ENCODE measurements around the gene ZNF397. TPM values are rescaled to one million over a fixed set of nuclear protein-coding genes. Genes with fewer than 3 reads are reported as not detected.

ZNF397 gene
- total and polyA plus RNA-seq, 9 of the 15 experiments (the other 6 are each of a cell fraction or from before 2014, with no cell fraction given): 6.4 to 24.2 (median 19.3) TPM

DNA sequence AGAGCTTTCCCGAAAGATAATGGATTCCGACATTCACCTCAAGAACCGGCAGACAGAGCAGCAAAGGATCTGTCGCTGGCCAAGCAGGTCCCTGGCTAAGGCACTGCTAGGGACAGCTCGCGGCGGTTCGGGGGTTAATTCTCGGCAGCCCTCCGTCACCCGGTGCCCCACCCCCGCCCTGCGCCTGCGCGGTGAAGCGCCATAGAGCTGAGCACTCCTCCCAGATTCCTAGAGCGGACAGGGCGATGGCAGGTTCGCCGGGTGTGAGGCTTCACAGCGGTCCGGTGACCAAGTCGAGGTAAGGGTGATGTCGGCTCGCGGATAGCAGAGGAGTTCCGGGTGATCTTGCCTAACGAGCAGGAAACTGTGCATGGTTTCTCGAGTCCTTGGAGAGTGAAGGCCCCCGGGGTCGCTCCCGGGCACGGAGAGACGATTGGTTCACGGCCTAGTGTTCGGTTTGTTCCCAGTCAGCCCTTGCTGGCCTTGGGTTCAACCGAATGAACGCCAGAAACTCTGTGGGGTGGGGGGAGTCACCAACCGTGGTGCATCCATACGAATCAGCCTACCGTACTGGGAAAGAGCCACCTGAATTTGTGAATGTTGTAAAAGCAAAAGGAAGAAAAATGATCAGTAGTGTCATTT is 49.4 kb downstream of the ZNF397 start, which contains the start of gene ZSCAN30 (continued):
- TF ChIP-seq, protein P1, sequence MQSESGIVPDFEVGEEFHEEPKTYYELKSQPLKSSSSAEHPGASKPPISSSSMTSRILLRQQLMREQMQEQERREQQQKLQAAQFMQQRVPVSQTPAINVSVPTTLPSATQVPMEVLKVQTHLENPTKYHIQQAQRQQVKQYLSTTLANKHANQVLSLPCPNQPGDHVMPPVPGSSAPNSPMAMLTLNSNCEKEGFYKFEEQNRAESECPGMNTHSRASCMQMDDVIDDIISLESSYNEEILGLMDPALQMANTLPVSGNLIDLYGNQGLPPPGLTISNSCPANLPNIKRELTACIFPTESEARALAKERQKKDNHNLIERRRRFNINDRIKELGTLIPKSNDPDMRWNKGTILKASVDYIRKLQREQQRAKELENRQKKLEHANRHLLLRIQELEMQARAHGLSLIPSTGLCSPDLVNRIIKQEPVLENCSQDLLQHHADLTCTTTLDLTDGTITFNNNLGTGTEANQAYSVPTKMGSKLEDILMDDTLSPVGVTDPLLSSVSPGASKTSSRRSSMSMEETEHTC (IDR thresholded peaks at IDR 0.05): 0 out of 2 replicates have a peak, but pooled peaks have one; percentile 36
- peak; percentile 27; the same call in 1 of the 2 replicates for TF ChIP-seq ZFP91 (CRISPR knock-in tag; IDR thresholded peaks at IDR 0.05)
- peak; percentile 51 for TF ChIP-seq ETV1 (tag; conservative IDR thresholded peaks at IDR 0.05; ENCODE audit: low read depth)
- peak; percentile 37; the same call in 1 of the 2 replicates for TF ChIP-seq MAFK (IDR thresholded peaks at IDR 0.05; ENCODE audit: low read length)
- no peak for TF ChIP-seq BRCA1 (IDR thresholded peaks at IDR 0.05)
- TF ChIP-seq BRCA1 (CRISPR knock-in tag; IDR thresholded peaks at IDR 0.05): 0 out of 2 replicates have a peak, but pooled peaks have one; percentile 23
- TF ChIP-seq CCAR2 (IDR thresholded peaks at IDR 0.05; ENCODE audit: low read depth, low read length): no peak
- TF ChIP-seq CC2D1A (IDR thresholded peaks at IDR 0.05): peak; percentile 100
- TF ChIP-seq ZKSCAN8 (CRISPR knock-in tag; IDR thresholded peaks at IDR 0.05): no peak
- no peak for TF ChIP-seq TCF7L2 (IDR thresholded peaks at IDR 0.05; ENCODE audit: low read depth, low read length)
- TF ChIP-seq HNRNPH1 (optimal IDR thresholded peaks at IDR 0.05; ENCODE audit: low read depth, low read length): no peak
- no peak for TF ChIP-seq ZNF316 (IDR thresholded peaks at IDR 0.05)
- peak; percentile 77 for TF ChIP-seq JUND (IDR thresholded peaks at IDR 0.05; ENCODE audit: borderline replicate concordance, low read depth, low read length)
- peak; percentile 82; the same call in 1 of the 3 replicates for TF ChIP-seq JUND (tag; IDR thresholded peaks at IDR 0.05; ENCODE audit: borderline replicate concordance, low read depth, low read length)
- peak; percentile 66; the same call in 1 of the 2 replicates for TF ChIP-seq SMAD4 (CRISPR knock-in tag; conservative IDR thresholded peaks at IDR 0.05)
- peak; percentile 71; the same call in 1 of the 2 replicates for TF ChIP-seq OTX1 (CRISPR knock-in tag; IDR thresholded peaks at IDR 0.05)
- TF ChIP-seq CHD4 (IDR thresholded peaks at IDR 0.05; ENCODE audit: insufficient read depth, insufficient replicate concordance, low read depth, low read length, poor library complexity, severe bottlenecking): no peak
- TF ChIP-seq BHLHE40 (IDR thresholded peaks at IDR 0.05; ENCODE audit: low read length): peak; percentile 72
- no peak for TF ChIP-seq ZFP36 (IDR thresholded peaks at IDR 0.05; ENCODE audit: low read depth, low read length, partially characterized antibody)
- TF ChIP-seq TBP (optimal IDR thresholded peaks at IDR 0.05; ENCODE audit: low read depth, low read length): peak; percentile 91
- TF ChIP-seq ZNF282 (CRISPR knock-in tag; IDR thresholded peaks at IDR 0.05): no peak
- TF ChIP-seq ZNF133 (CRISPR knock-in tag; IDR thresholded peaks at IDR 0.05): no peak
- TF ChIP-seq MYNN (IDR thresholded peaks at IDR 0.05): no peak
- no peak for TF ChIP-seq MYNN (CRISPR knock-in tag; IDR thresholded peaks at IDR 0.05)
- no peak for TF ChIP-seq SRSF9 (IDR thresholded peaks at IDR 0.05; ENCODE audit: borderline replicate concordance, low read depth, low read length)
- TF ChIP-seq FOXJ3 (CRISPR knock-in tag; IDR thresholded peaks at IDR 0.05): no peak
- TF ChIP-seq GTF2A2 (tag; IDR thresholded peaks at IDR 0.05): peak; percentile 54; the same call in 1 of the 2 replicates
- TF ChIP-seq RBM17 (IDR thresholded peaks at IDR 0.05; ENCODE audit: borderline replicate concordance, low read depth, low read length): no peak
- no peak for TF ChIP-seq SMARCB1 (IDR thresholded peaks at IDR 0.05; ENCODE audit: insufficient read length, low read depth)
- TF ChIP-seq THRAP3 (IDR thresholded peaks at IDR 0.05; ENCODE audit: borderline replicate concordance): no peak

Measured in K562 (cell line).